Liver (tissue), 9 donors: ENCODE measurements around the gene ABAT. TPM values are rescaled to one million over a fixed set of nuclear protein-coding genes. Genes with fewer than 3 reads are reported as not detected.

Source experiments
- DNase-seq: peaks from one replicate; pipeline ENCODE4 v3.0.0-alpha.2; 2017; ENCODE audit warnings: low spot score
- H3K27ac ChIP-seq, 2 donors: one replicate each; pipeline ENCODE4 v1.7.0; 2013; ENCODE audit warnings: inconsistent platforms in 2 of 2, low read length in 2 of 2, control low read depth in 1 of 2, low read depth in 1 of 2, mild to moderate bottlenecking in 1 of 2
- H3K27me3 ChIP-seq, 4 donors: one replicate each; pipeline versions ENCODE4 v1.6.1 to v1.7.0; 2013; ENCODE audit warnings: low read length in 3 of 4, inconsistent platforms in 1 of 4, mild to moderate bottlenecking in 1 of 4, moderate library complexity in 1 of 4; ENCODE audit not compliant: control insufficient read depth in 4 of 4, insufficient read depth in 4 of 4
- H3K36me3 ChIP-seq, 4 donors: one replicate each; pipeline versions ENCODE4 v1.6.1 to v1.7.0; 2013; ENCODE audit warnings: low read length in 3 of 4, mild to moderate bottlenecking in 3 of 4, low read depth in 1 of 4, moderate library complexity in 1 of 4; ENCODE audit not compliant: control insufficient read depth in 4 of 4, insufficient read depth in 3 of 4
- H3K4me1 ChIP-seq, 4 donors: one replicate each; pipeline versions ENCODE4 v1.6.1 to v1.7.0; 2013; ENCODE audit warnings: low read length in 3 of 4, mild to moderate bottlenecking in 3 of 4, moderate library complexity in 1 of 4; ENCODE audit not compliant: control insufficient read depth in 4 of 4, insufficient read depth in 4 of 4
- H3K4me3 ChIP-seq, 3 donors: one replicate each; pipeline versions ENCODE4 v1.6.1 to v1.7.0; 2013; ENCODE audit warnings: low read length in 3 of 3, control low read depth in 1 of 3, low read depth in 1 of 3, mild to moderate bottlenecking in 1 of 3
- H3K9ac ChIP-seq, 2 donors: one replicate each; pipeline ENCODE4 v1.7.0; 2013; ENCODE audit warnings: low read length in 2 of 2, mild to moderate bottlenecking in 2 of 2, moderate library complexity in 2 of 2, control low read depth in 1 of 2, low read depth in 1 of 2
- H3K9me3 ChIP-seq, 4 donors: one replicate each; pipeline versions ENCODE4 v1.6.1 to v1.7.0; 2013; ENCODE audit warnings: low read length in 3 of 4; ENCODE audit not compliant: control insufficient read depth in 4 of 4
- CTCF ChIP-seq: fragments of 150-350 bp; IDR thresholded peaks from 2 replicates; pipeline ENCODE4 v1.5.1; 2017; ENCODE audit warnings: improper control_type of control experiment, low read depth, low read length; ENCODE audit not compliant: missing input control
- EGR1 ChIP-seq, 2 donors: IDR thresholded peaks; 2 replicates each; pipeline ENCODE4 v1.6.1; 2016 to 2018; ENCODE audit warnings: antibody characterized with exemption in 2 of 2, low read depth in 2 of 2
- FOXA2 ChIP-seq: IDR thresholded peaks from 2 replicates; pipeline ENCODE4 v1.6.1; 2016; ENCODE audit warnings: antibody characterized with exemption
- HNF4A ChIP-seq, 2 donors: conservative IDR thresholded peaks; 2 replicates each; pipeline ENCODE4 v1.6.1; 2016; ENCODE audit warnings: antibody characterized with exemption in 2 of 2, mild to moderate bottlenecking in 2 of 2
- HNF4G ChIP-seq: IDR thresholded peaks from 2 replicates; pipeline ENCODE4 v1.6.1; 2016; ENCODE audit warnings: antibody characterized with exemption
- JUND ChIP-seq, 2 donors: IDR thresholded peaks; 2 replicates each; pipeline ENCODE4 v1.6.1; 2016; ENCODE audit warnings: antibody characterized with exemption in 2 of 2
- MAX ChIP-seq: IDR thresholded peaks from 2 replicates; pipeline ENCODE4 v1.6.1; 2016; ENCODE audit warnings: antibody characterized with exemption
- NR2F2 ChIP-seq: IDR thresholded peaks from 2 replicates; pipeline ENCODE4 v1.6.1; 2016; ENCODE audit warnings: antibody characterized with exemption
- RAD21 ChIP-seq, 2 donors: IDR thresholded peaks; 2 replicates each; pipeline ENCODE4 v1.6.1; 2016; ENCODE audit warnings: antibody characterized with exemption in 2 of 2, mild to moderate bottlenecking in 2 of 2
- REST ChIP-seq: IDR thresholded peaks from 2 replicates; pipeline ENCODE4 v1.6.1; 2016; ENCODE audit warnings: antibody characterized with exemption, mild to moderate bottlenecking
- RXRA ChIP-seq, 2 donors: IDR thresholded peaks; 2 replicates each; pipeline ENCODE4 v1.6.1; 2017 to 2018; ENCODE audit warnings: antibody characterized with exemption in 2 of 2, mild to moderate bottlenecking in 1 of 2
- SP1 ChIP-seq: IDR thresholded peaks from 2 replicates; pipeline ENCODE4 v1.6.1; 2018; ENCODE audit warnings: antibody characterized with exemption, mild to moderate bottlenecking
- TAF1 ChIP-seq: conservative IDR thresholded peaks from 2 replicates; pipeline ENCODE4 v1.6.1; 2016; ENCODE audit warnings: antibody characterized with exemption, mild to moderate bottlenecking
- YY1 ChIP-seq: IDR thresholded peaks from 2 replicates; pipeline ENCODE4 v1.6.1; 2016; ENCODE audit warnings: antibody characterized with exemption, mild to moderate bottlenecking
- ZBTB33 ChIP-seq: IDR thresholded peaks from 2 replicates; pipeline ENCODE4 v1.6.1; 2016; ENCODE audit warnings: antibody characterized with exemption
- WGBS: extraction: QIAGEN DNeasy Blood & Tissue Kit; methylation state at CpG from one replicate; pipeline ENCODE4 v1.1.7; 2013; 5-methylcytosine and 5-hydroxymethylcytosine counted together
- polyA plus RNA-seq, 2 donors: library from polyadenylated mRNA; stranded (reverse) in 1 of 2; unstranded in 1 of 2; fragments of 200-250 nt in 1 of 2; fragments of >200 nt in 1 of 2; fragmentation: Nextera tagmentation in 1 of 2; extraction: Ambion mirVana in 1 of 2; gene quantifications; one replicate each; pipeline versions ENCODE4 v1.2.1 to v1.2.3, GENCODE V29; 2013 to 2015
- total RNA-seq, 2 donors: library from RNA; depleted of rRNA; stranded (reverse); fragments of >200 nt; gene quantifications; one replicate each; pipeline ENCODE4 v1.2.3, GENCODE V29; 2014
- donor health status: healthy.
- donor health status: healthy.
- donor health status: healthy.
- donor health status: healthy.
- donor health status: healthy.

ABAT gene
- total and polyA plus RNA-seq, 4 donors: 52.4 to 205 (median 141) TPM

- no peak for TF ChIP-seq RXRA (IDR thresholded peaks at IDR 0.05)
Measured at GRCh38 chr16:8717469-8717868, 43.1 kb downstream of the ABAT start (continued).

- H3K27ac ChIP-seq: no peak overlapping the region
- no peaks in the 10 kb centered on the region for H3K4me1 ChIP-seq
- H3K36me3 ChIP-seq: peaks cover 0 to 19% (median 6%) of the 10 kb centered on the region in 4 donors
- DNase-seq: no peak
- H3K27me3 ChIP-seq: no peaks in the 10 kb centered on the region
- 96% methylated on average over 5 of the region's 5 CpGs for WGBS
- no peak overlapping the region for H3K9ac ChIP-seq
- no peak overlapping the region for H3K4me3 ChIP-seq
- TF ChIP-seq JUND (IDR thresholded peaks at IDR 0.05): no peak
- peaks cover 0 to 1% (median 0%) of the 10 kb centered on the region in 4 donors for H3K9me3 ChIP-seq
Measured at GRCh38 chr16:8717892-8718415, 43.5 kb downstream of the ABAT start.

GRCh38 chr16:8718851-8719680 lies 44.6 kb downstream of the ABAT start:
- Histone ChIP-seq H3K36me3 (peaks cover 0 to 13% (median 6%) of the 10 kb centered on the region in 4 donors), H3K27ac (no peak overlapping the region), H3K4me1 (no peaks in the 10 kb centered on the region), H3K9ac (no peak overlapping the region), H3K27me3 (no peaks in the 10 kb centered on the region), H3K4me3 (no peak overlapping the region), H3K9me3 (peaks cover 0 to 1% (median 0%) of the 10 kb centered on the region in 4 donors)
- 75% methylated on average over 19 of the region's 19 CpGs for WGBS
- no peak for DNase-seq
- TF ChIP-seq MAX (no peak), YY1 (no peak), HNF4A (conservative IDR thresholded peaks at IDR 0.05) (no peak), ZBTB33 (no peak), RXRA (IDR thresholded peaks at IDR 0.05) (no peak), SP1 (no peak), REST (no peak), FOXA2 (no peak), TAF1 (no peak), HNF4G (no peak), EGR1 (IDR thresholded peaks at IDR 0.05; ENCODE audit: low read depth in 2 of 2) (no peak), RAD21 (IDR thresholded peaks at IDR 0.05) (no peak), CTCF (no peak), NR2F2 (no peak)
